SK-N-MC (cell line): ENCODE measurements around the gene FAM161A.

Source experiments
- EZH2 ChIP-seq: fragments of 200-600 bp; sonication (generic); IDR thresholded peaks from one replicate; pipeline ENCODE4 v1.6.1; 2017; ENCODE audit warnings: antibody characterized with exemption
- POLR2AphosphoS5 ChIP-seq: IDR thresholded peaks from 2 replicates; pipeline ENCODE4 v1.6.1; 2012; ENCODE audit warnings: mild to moderate bottlenecking, low read depth, low read length, borderline replicate concordance

GRCh38 chr2:61832183-61832841 is 21.5 kb downstream of the FAM161A start:
- TF ChIP-seq POLR2AphosphoS5 (no peak), EZH2 (no peak)
